Adipocyte (in vitro differentiated cells): ENCODE measurements around the gene AFG1L.
A peak's percentile ranks its signal among the peaks of the same experiment; 100 is the strongest.
"Not testable (repeated sequence)": the region's sequence is repeated elsewhere in the genome, so short reads cannot be mapped to it uniquely, and the experiment has no call there.

ENCODE experiments used
- DNase-seq: peaks from one replicate; pipeline ENCODE4 v3.0.0-alpha.2; 2015; ENCODE audit warnings: low read depth
- H3K27me3 ChIP-seq: replicated peaks from 2 replicates; pipeline ENCODE4 v1.7.0; 2013; ENCODE audit warnings: mild to moderate bottlenecking, low read length, moderate library complexity; ENCODE audit not compliant: control insufficient read depth, insufficient read depth
- H3K36me3 ChIP-seq: 2 replicates; pipeline ENCODE4 v1.7.0; 2013; ENCODE audit warnings: low read length, mild to moderate bottlenecking, moderate library complexity; ENCODE audit not compliant: control insufficient read depth, insufficient read depth, severe bottlenecking
- H3K4me1 ChIP-seq: 2 replicates; pipeline ENCODE4 v1.7.0; 2013; ENCODE audit warnings: mild to moderate bottlenecking, low read length, moderate library complexity; ENCODE audit not compliant: control insufficient read depth, insufficient read depth
- H3K4me3 ChIP-seq: 2 replicates; pipeline ENCODE4 v1.7.0; 2013; ENCODE audit warnings: mild to moderate bottlenecking, low read length, moderate library complexity
- H3K9ac ChIP-seq: 2 replicates; pipeline ENCODE4 v1.7.0; 2013; ENCODE audit warnings: mild to moderate bottlenecking, low read length, moderate library complexity
- H3K9me3 ChIP-seq: 2 replicates; pipeline ENCODE4 v1.7.0; 2013; ENCODE audit warnings: mild to moderate bottlenecking, low read length, moderate library complexity; ENCODE audit not compliant: control insufficient read depth

AFG1L gene

DNA sequence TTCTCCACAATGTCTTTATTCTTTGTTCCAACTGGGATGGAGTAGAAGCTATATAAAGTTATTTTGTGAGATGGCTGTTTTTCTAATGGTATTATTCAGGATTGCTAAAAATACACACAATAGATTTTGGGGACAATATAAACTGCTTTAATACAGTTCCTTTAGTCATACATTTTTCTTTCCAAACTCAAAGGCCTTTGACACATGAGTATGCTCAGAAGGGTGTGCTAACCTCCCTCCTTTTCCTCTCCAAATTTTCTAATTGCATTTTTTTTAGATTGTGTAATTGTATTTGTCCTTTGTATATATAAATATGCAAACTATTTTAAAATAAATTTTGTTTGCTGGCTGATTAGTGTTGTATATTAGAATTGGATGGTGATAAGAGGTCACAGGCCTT lies 146.3 kb downstream of the AFG1L start:
- Histone ChIP-seq H3K4me1 (peaks cover 18% of the 10 kb centered on the region), H3K27me3 (no peaks in the 10 kb centered on the region), H3K9ac (no peak overlapping the region), H3K4me3 (peak overlapping the region; percentile 36), H3K9me3 (no peaks in the 10 kb centered on the region), H3K36me3 (no peaks in the 10 kb centered on the region)
- peak; percentile 24 for DNase-seq

- H3K9me3 ChIP-seq: no peaks in the 10 kb centered on the region
Measured at GRCh38 chr6:108442770-108443520, 148.1 kb downstream of the AFG1L start.

DNA sequence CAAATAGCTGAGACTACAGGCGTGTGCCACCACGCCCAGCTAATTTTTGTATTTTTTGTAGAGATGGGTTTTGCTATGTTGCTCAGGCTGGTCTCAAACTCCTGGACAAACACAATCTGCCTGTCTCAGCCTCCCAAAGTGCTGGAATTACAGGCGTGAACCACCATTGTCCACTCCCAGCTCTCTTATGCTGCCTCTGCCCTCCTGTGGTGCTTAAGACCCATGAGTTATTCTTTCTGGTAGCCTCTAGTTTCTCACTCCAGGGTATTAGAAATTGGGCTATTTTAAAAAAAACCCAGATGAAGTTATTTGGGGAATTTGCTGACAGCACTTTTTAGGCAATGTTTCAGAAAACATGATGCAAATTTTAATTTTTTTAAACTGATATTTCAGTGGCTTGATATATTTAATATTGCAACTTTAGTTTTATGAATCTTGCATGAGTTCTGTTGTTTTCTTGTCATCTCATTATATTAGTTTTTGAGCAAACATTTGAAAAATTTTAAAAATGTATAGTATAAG lies 151.8 kb downstream of the AFG1L start:
- H3K36me3 ChIP-seq: no peaks in the 10 kb centered on the region
- no peak overlapping the region for H3K4me3 ChIP-seq
- no peaks in the 10 kb centered on the region for H3K27me3 ChIP-seq
- no peak overlapping the region for H3K9ac ChIP-seq
- no peaks in the 10 kb centered on the region for H3K9me3 ChIP-seq
- peaks cover 8% of the 10 kb centered on the region for H3K4me1 ChIP-seq
- no peak for DNase-seq

More at GRCh38 chr6:108442770-108443520, 148.1 kb downstream of the AFG1L start:
- Histone ChIP-seq H3K36me3 (no peaks in the 10 kb centered on the region), H3K9ac (no peak overlapping the region), H3K4me3 (no peak overlapping the region), H3K4me1 (peaks cover 22% of the 10 kb centered on the region), H3K27me3 (no peaks in the 10 kb centered on the region)
- DNase-seq: no peak

GRCh38 chr6:108448481-108448880 lies 153.6 kb downstream of the AFG1L start:
- Histone ChIP-seq H3K4me1 (peaks cover 21% of the 10 kb centered on the region), H3K36me3 (no peaks in the 10 kb centered on the region), H3K27me3 (no peaks in the 10 kb centered on the region), H3K4me3 (no peak overlapping the region), H3K9me3 (no peaks in the 10 kb centered on the region), H3K9ac (no peak overlapping the region)
- DNase-seq: no peak

DNA sequence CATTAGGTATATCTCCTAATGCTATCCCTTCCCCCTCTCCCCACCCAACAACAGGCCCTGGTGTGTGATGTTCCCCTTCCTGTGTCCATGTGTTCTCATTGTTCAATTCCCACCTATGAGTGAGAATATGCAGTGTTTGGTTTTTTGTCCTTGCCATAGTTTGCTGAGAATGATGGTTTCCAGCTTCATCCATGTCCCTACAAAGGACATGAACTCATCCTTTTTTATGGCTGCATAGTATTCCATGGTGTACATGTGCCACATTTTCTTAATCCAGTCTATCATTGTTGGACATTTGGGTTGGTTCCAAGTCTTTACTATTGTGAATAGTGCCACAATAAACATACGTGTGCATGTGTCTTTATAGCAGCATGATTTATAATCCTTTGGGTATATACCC lies 154.9 kb downstream of the AFG1L start:
- DNase-seq, H3K9ac ChIP-seq, H3K9me3 ChIP-seq, H3K27me3 ChIP-seq, H3K36me3 ChIP-seq, H3K4me3 ChIP-seq: not testable (repeated sequence)
- peaks cover 25% of the 10 kb centered on the region for H3K4me1 ChIP-seq

GRCh38 chr6:108451816-108452215 lies 157.0 kb downstream of the AFG1L start:
- H3K9me3 ChIP-seq: no peaks in the 10 kb centered on the region
- H3K27me3 ChIP-seq: no peaks in the 10 kb centered on the region
- H3K4me1 ChIP-seq: peaks cover 25% of the 10 kb centered on the region
- no peak overlapping the region for H3K4me3 ChIP-seq
- DNase-seq: no peak
- H3K36me3 ChIP-seq: no peaks in the 10 kb centered on the region
- no peak overlapping the region for H3K9ac ChIP-seq

DNA sequence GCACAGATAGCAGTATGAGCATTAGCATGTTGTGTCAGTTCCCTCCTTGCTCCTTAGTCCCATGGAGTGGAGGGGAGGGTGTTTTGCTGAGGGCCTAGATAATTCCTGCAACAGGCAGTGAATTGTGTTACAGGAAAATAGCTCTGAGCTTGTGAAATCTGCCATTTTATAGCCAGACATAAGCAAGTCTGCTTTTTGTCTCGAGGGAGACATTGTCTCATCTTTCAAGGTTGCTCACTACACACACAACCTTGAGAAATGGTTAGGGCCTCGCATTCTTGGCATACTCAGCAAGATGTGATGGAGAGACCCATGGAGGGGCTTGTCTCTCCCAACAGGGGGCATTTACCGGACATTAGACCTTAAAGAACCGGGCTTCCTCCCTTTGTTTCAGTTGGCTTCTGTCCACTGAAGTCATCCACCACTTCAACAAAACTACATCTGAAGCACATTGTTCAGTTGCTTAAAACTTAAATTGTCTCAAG lies 157.9 kb downstream of the AFG1L start:
- peak; percentile 35 for DNase-seq
- H3K9me3 ChIP-seq: no peaks in the 10 kb centered on the region
- peak overlapping the region; percentile 18 for H3K9ac ChIP-seq
- H3K27me3 ChIP-seq: no peaks in the 10 kb centered on the region
- no peaks in the 10 kb centered on the region for H3K36me3 ChIP-seq
- H3K4me3 ChIP-seq: peak overlapping the region; percentile 56
- peaks cover 21% of the 10 kb centered on the region for H3K4me1 ChIP-seq

GRCh38 chr6:108453601-108454185 lies 158.8 kb downstream of the AFG1L start:
- no peaks in the 10 kb centered on the region for H3K9me3 ChIP-seq
- H3K9ac ChIP-seq: no peak overlapping the region
- peaks cover 21% of the 10 kb centered on the region for H3K4me1 ChIP-seq
- H3K27me3 ChIP-seq: no peaks in the 10 kb centered on the region
- no peaks in the 10 kb centered on the region for H3K36me3 ChIP-seq
- peak overlapping the region; percentile 30 for H3K4me3 ChIP-seq
- DNase-seq: no peak

- Histone ChIP-seq H3K4me3 (no peak overlapping the region), H3K9me3 (no peaks in the 10 kb centered on the region), H3K9ac (no peak overlapping the region), H3K27me3 (no peaks in the 10 kb centered on the region), H3K4me1 (peaks cover 21% of the 10 kb centered on the region), H3K36me3 (no peaks in the 10 kb centered on the region)
- no peak for DNase-seq
Measured at GRCh38 chr6:108454356-108454755, 159.5 kb downstream of the AFG1L start.

GRCh38 chr6:108455688-108456087 lies 160.8 kb downstream of the AFG1L start:
- Histone ChIP-seq H3K9ac (no peak overlapping the region), H3K9me3 (no peaks in the 10 kb centered on the region), H3K36me3 (no peaks in the 10 kb centered on the region), H3K27me3 (no peaks in the 10 kb centered on the region), H3K4me3 (no peak overlapping the region), H3K4me1 (peaks cover 21% of the 10 kb centered on the region)
- no peak for DNase-seq

- Histone ChIP-seq H3K9ac (no peak overlapping the region), H3K4me1 (peaks cover 5% of the 10 kb centered on the region), H3K27me3 (no peaks in the 10 kb centered on the region), H3K4me3 (no peak overlapping the region), H3K36me3 (no peaks in the 10 kb centered on the region), H3K9me3 (no peaks in the 10 kb centered on the region)
- no peak for DNase-seq
Measured at GRCh38 chr6:108463784-108464183, 168.9 kb downstream of the AFG1L start.
